ENCODE measurements around the gene CTTNBP2NL.

DNA sequence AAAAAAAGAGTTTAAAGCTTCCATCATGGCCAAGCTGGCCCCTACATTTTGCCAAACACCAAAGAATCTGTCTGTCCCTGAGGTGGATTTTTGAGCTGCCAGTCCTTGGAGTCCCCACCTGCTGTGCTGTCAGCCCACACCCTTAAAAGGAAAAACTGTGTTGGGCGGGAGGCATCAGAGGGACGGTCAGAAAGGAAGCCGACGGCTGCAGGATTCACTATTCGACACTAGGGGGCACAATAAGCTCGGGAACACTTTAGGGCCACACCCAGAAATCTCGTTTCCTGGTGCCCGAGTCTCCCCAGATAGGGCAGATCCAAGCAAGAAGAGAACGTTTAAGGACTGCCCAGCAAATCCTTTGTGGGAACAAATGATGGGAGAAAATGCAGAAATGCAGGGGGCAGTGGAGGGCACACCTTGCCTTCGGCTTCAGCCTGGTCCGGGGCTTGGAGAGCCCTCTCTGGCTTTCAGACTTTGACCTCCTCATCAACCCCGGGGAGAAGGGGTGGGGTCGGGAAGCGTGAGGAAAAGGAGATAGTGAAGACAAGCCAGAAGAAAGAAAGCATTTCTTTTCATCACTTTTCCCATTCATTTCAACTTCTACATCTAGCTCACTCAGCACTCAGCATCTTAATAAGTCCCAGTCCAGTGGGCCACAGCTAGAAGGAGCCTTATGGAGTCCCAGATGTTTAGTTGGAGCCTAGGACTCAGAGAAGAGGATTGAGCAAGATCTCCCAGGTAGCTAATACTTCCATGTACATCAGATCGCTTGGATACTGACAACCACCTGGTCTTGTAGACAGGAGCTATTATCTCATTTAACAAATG is 5.0 kb upstream of the CTTNBP2NL start:
- TF ChIP-seq, protein P1, sequence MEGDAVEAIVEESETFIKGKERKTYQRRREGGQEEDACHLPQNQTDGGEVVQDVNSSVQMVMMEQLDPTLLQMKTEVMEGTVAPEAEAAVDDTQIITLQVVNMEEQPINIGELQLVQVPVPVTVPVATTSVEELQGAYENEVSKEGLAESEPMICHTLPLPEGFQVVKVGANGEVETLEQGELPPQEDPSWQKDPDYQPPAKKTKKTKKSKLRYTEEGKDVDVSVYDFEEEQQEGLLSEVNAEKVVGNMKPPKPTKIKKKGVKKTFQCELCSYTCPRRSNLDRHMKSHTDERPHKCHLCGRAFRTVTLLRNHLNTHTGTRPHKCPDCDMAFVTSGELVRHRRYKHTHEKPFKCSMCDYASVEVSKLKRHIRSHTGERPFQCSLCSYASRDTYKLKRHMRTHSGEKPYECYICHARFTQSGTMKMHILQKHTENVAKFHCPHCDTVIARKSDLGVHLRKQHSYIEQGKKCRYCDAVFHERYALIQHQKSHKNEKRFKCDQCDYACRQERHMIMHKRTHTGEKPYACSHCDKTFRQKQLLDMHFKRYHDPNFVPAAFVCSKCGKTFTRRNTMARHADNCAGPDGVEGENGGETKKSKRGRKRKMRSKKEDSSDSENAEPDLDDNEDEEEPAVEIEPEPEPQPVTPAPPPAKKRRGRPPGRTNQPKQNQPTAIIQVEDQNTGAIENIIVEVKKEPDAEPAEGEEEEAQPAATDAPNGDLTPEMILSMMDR (conservative IDR thresholded peaks at IDR 0.05; ENCODE audit: low read depth, low read length) = peak; percentile 97
- no peak for TF ChIP-seq MXI1 (IDR thresholded peaks at IDR 0.05; ENCODE audit: borderline replicate concordance, low read depth, low read length)
